Stimulated activated naive B cell treated with anti-CD40 and anti-IgM and Interleukin-4, amounts not matched to agents 10 μg/mL and 1 μg/mL and 100 μg/mL, for 72 hours (primary cell): ENCODE results near the gene TMEM256.

Source experiments
- ATAC-seq, 2 donors: fragments of 150-1000 bp; cut with Tn5 transposase; replicated peaks; 2 replicates each; pipeline ENCODE4 v1.10.0; 2021; ENCODE audit warnings: moderate library complexity in 1 of 2
- DNase-seq: peaks from one replicate; pipeline ENCODE4 v3.0.0; 2021
- H3K27ac Mint-ChIP-seq: one replicate; pipeline ENCODE4 v1.8.0; 2022; ENCODE audit warnings: mild to moderate bottlenecking, mixed read lengths
- H3K27me3 Mint-ChIP-seq, 2 donors: one replicate each; pipeline ENCODE4 v1.8.0; 2022; ENCODE audit warnings: mixed read lengths in 2 of 2
- H3K36me3 Mint-ChIP-seq, 2 donors: one replicate each; pipeline ENCODE4 v1.8.0; 2022; ENCODE audit warnings: mixed read lengths in 2 of 2, mild to moderate bottlenecking in 1 of 2
- H3K4me1 Mint-ChIP-seq, 2 donors: one replicate each; pipeline ENCODE4 v1.8.0; 2022; ENCODE audit warnings: mixed read lengths in 2 of 2, mild to moderate bottlenecking in 1 of 2
- H3K4me3 Mint-ChIP-seq, 2 donors: one replicate each; pipeline ENCODE4 v1.8.0; 2022; ENCODE audit warnings: mild to moderate bottlenecking in 2 of 2, mixed read lengths in 2 of 2, moderate library complexity in 1 of 2
- H3K9me3 Mint-ChIP-seq, 2 donors: one replicate each; pipeline ENCODE4 v1.8.0; 2022; ENCODE audit warnings: mixed read lengths in 2 of 2, mild to moderate bottlenecking in 1 of 2

Gene TMEM256

DNA sequence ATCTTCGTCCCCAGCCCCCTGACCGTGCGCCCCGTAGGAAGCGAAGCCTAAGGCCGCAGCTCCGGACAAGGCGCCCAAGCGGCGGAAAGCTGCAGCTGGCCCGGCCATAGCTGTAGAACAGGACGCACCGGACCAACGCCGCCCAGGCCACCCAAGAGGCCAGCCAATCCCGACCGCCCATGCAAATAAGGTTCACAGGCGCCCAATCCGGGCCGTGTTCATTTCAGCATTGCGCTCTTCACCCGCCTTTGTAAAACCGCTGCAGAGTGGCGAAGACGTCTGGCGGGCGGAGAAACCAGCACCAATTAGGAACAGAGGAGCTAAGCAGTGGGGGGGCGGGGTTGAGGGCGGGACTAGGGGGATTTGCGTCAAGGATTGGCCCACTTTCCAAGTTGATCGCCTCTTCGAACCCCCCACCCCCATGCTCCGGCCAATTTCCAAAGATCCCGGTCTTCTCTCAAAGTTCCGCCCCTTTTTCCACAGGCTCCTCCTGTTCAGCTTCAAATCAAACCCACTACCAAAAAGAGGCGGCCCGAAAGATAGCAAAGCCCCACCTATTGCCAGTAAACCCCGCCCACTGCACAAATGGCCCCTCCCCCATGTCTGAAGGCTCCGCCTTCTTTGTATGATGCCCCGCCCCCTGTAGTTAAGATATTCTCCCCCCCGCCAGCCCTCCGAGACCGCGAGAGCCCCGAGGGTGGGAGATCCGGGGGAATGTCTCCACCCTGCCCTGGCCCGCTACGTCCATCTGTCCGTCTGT, at the start of gene TMEM256:
TSS of gene TMEM256 (minus strand) at position 121 of the 760 bp plus-strand sequence. CDS start at position 108, 13 bp downstream.
- H3K36me3 Mint-ChIP-seq, result peaks cover 8 to 9% of the 10 kb centered on the region in 2 donors
- DNase-seq (peak; percentile 94), ATAC-seq (peak; percentile 95)
- peak within 1 kb of the TSS; percentile 93 for H3K27ac Mint-ChIP-seq
- peaks cover 14 to 32% of the 10 kb centered on the region in 2 donors for H3K4me1 Mint-ChIP-seq
- no peaks in the 10 kb centered on the region for H3K9me3 Mint-ChIP-seq
- peak within 1 kb of the TSS; percentile 97 to 100 for H3K4me3 Mint-ChIP-seq
- peaks cover 17 to 27% of the 10 kb centered on the region in 2 donors for H3K27me3 Mint-ChIP-seq

DNA sequence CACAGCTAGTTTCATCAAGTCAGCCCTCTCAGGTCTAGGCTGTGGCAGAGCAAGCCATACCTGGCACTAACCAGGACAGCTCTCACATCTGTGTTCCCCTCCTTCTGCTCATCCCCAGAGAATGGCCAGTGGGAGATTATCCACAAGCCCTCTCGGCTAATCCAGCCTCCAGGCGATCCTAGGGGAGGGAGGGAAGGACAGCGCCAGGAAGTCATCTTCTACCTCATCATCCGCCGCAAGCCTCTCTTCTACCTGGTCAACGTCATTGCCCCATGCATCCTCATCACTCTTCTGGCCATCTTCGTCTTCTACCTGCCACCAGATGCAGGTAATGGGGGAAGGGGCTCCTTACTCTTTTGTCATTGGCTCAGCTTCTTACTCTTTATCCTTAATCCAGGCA, 44.6 kb upstream of the TMEM256 start:
- DNase-seq (no peak), ATAC-seq (no peak)
- H3K9me3 Mint-ChIP-seq, result no peaks in the 10 kb centered on the region
- no peak overlapping the region for H3K4me3 Mint-ChIP-seq
- peaks cover 35 to 57% of the 10 kb centered on the region in 2 donors for H3K27me3 Mint-ChIP-seq
- peak overlapping the region; percentile 4 for H3K27ac Mint-ChIP-seq
- peaks cover 0 to 4% of the 10 kb centered on the region in 2 donors for H3K36me3 Mint-ChIP-seq
- H3K4me1 Mint-ChIP-seq, result peaks cover 14% of the 10 kb centered on the region in 2 donors

- H3K4me3 Mint-ChIP-seq, result peak overlapping the region; percentile 78 to 85
- no peak for DNase-seq
- H3K36me3 Mint-ChIP-seq, result peaks cover 0 to 4% of the 10 kb centered on the region in 2 donors
- peaks cover 62 to 80% of the 10 kb centered on the region in 2 donors for H3K27me3 Mint-ChIP-seq
- no peaks in the 10 kb centered on the region for H3K9me3 Mint-ChIP-seq
- peaks cover 18% of the 10 kb centered on the region in 2 donors for H3K4me1 Mint-ChIP-seq
- H3K27ac Mint-ChIP-seq, result no peak overlapping the region
- peak; percentile 66 to 68 for ATAC-seq
These were observed 41.7 kb upstream of the TMEM256 start for GRCh38 chr17:7445619-7445968.

GRCh38 chr17:7444682-7445618, 41.1 kb upstream of the TMEM256 start, which contains the start of gene CHRNB1:
CHRNB1 (plus strand) TSS chr17:7445061; CDS start chr17:7445128, 67 bp downstream.
- peak within 1 kb of the TSS; percentile 78 to 85 for H3K4me3 Mint-ChIP-seq
- DNase-seq, result no peak
- H3K27me3 Mint-ChIP-seq, result peaks cover 69 to 86% of the 10 kb centered on the region in 2 donors
- peak; percentile 22 to 33 for ATAC-seq
- H3K9me3 Mint-ChIP-seq, result no peaks in the 10 kb centered on the region
- peak within 1 kb of the TSS; percentile 44 for H3K27ac Mint-ChIP-seq
- peaks cover 23 to 24% of the 10 kb centered on the region in 2 donors for H3K4me1 Mint-ChIP-seq
- peaks cover 3 to 4% of the 10 kb centered on the region in 2 donors for H3K36me3 Mint-ChIP-seq

DNA sequence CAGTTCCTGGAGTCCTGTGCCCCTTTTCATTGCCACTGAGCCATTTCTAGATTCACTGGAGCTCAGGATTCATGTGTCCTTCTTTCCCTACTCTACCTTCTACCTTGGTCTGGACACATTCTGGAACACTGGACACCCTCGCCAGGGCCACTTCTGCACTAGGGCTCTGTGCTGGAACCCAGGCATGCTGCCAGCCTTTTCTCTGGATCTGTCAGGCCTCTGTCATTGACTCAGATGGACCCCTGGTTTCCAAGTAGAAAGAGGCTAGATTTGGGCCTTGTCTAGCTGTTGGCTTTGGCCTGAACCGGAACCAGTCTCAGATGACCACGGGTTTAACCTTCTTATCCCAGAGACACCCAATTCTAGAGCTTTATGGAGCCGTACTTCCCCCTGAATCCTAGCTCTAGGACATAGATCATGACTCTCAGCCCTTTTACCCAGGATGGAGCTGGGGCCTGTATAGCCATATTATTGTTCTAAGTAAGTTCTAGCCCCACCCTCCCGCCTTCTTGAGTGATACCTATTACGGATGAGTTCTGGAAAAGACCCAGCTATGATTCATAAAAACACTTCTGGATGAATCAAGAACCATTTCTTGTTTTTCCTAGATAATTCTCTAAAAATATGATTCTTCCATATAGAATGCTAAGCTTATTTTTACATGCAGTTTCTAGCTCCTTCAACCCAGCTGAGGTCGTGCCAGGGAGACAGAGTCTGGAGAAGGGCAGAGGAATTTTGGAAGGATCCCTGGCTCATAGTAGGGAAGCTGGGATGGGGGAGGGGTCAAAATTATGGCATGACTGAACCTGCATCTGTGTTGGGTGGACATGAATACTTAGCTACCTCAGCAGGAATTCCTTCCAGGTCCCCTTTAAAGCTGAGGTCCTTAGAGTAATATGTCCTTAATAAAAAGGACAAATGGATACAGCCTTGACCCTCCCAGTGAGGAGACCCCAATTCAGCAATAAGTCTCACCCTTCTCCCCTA, 39.9 kb upstream of the TMEM256 start:
- Mint-ChIP-seq H3K4me1 (peaks cover 28 to 32% of the 10 kb centered on the region in 2 donors), H3K4me3 (peak overlapping the region in 1 of 2 donors; percentile 25), H3K36me3 (peaks cover 3 to 4% of the 10 kb centered on the region in 2 donors), H3K27me3 (peaks cover 73 to 84% of the 10 kb centered on the region in 2 donors), H3K9me3 (no peaks in the 10 kb centered on the region), H3K27ac (no peak overlapping the region)
- no peak for DNase-seq
- ATAC-seq, result no peak

GRCh38 chr17:7442142-7442541, 38.2 kb upstream of the TMEM256 start:
- Mint-ChIP-seq H3K9me3 (no peaks in the 10 kb centered on the region), H3K4me3 (no peak overlapping the region), H3K27ac (no peak overlapping the region), H3K27me3 (peaks cover 77 to 84% of the 10 kb centered on the region in 2 donors), H3K36me3 (peaks cover 12 to 13% of the 10 kb centered on the region in 2 donors), H3K4me1 (peaks cover 38 to 49% of the 10 kb centered on the region in 2 donors)
- DNase-seq (no peak), ATAC-seq (no peak)

DNA sequence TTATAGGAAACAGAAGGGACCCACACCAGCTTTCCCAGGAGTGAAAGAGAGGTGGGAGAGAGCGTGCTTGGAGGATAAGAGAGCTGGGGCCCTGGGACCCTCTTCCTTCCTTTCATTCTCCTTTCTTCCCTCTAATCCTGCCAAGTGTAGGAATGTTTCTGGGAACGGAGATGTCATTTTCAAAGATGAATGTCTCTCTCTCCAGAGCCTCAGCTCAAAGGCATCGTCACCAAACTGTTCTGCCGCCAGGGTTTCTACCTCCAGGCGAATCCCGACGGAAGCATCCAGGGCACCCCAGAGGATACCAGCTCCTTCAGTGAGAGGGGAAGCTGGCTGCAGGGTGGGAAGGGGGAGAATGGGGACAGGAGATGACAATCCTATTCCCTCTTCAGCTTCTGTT, 37.4 kb upstream of the TMEM256 start:
- no peak overlapping the region for H3K27ac Mint-ChIP-seq
- H3K27me3 Mint-ChIP-seq, result peaks cover 68 to 75% of the 10 kb centered on the region in 2 donors
- peaks cover 42 to 58% of the 10 kb centered on the region in 2 donors for H3K4me1 Mint-ChIP-seq
- no peak overlapping the region for H3K4me3 Mint-ChIP-seq
- no peaks in the 10 kb centered on the region for H3K9me3 Mint-ChIP-seq
- DNase-seq (no peak), ATAC-seq (no peak)
- peaks cover 16% of the 10 kb centered on the region in 2 donors for H3K36me3 Mint-ChIP-seq

DNA sequence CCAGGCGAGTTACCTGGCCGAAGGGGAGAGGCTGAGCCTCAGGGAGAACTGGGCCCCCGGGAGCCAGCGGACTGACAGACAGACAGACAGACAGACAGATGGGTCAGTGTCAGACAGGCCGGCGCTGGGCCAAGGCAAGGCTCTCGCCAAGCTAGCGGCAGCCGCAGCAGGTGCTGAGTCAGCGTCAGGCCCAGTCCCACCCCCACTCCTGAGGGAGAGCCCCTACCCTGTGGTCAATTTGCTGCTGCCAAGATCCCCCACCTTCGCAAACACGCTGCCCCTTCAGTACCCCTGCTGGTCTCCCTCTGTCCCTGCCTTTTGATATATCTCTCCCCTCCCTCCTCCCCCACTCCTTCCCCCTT, 36.9 kb upstream of the TMEM256 start:
- Mint-ChIP-seq H3K4me3 (peak overlapping the region; percentile 88 to 92), H3K4me1 (peaks cover 45 to 58% of the 10 kb centered on the region in 2 donors), H3K9me3 (no peaks in the 10 kb centered on the region), H3K27me3 (peaks cover 65 to 70% of the 10 kb centered on the region in 2 donors), H3K36me3 (peaks cover 16% of the 10 kb centered on the region in 2 donors), H3K27ac (peak overlapping the region; percentile 91)
- DNase-seq, result no peak
- ATAC-seq, result peak; percentile 41 to 46

DNA sequence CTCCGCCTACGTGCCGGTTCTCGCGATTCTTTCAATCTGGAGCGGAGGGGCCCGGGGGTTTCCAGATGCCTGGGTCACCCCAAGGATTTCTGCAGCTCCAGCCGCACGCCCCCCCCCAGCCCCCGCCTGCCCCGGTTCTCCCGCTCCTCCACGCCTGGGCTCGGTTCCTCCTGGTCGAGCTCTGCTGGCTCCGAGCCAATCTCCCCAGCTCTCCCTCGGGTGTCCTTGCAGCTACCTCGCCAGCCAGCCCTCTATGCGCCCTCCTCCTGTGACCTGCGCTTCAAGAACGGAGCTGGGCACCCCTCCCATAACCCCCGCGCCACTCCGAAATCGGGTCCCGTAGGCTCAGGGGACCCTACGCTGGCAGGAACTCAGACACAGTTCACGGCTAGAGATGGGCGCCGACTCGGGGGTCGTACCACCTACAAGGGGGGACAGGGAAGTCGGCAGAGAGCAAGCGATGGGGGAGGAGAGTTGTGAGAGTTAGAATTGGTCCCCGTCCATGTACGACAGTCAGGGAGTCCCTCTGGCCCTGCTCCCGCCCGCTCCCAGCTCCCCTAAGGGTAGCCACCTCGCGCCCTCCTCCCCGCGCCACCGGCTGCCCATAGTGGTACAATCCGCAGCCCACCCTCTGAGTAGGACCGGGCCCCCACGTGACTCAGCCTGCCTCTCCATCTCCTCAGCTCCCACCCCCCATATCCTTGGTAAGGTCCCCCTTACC, 36.4 kb upstream of the TMEM256 start:
- no peak for DNase-seq
- Mint-ChIP-seq H3K4me3 (peak overlapping the region; percentile 88 to 92), H3K4me1 (peaks cover 40 to 54% of the 10 kb centered on the region in 2 donors), H3K9me3 (no peaks in the 10 kb centered on the region), H3K27me3 (peaks cover 59 to 65% of the 10 kb centered on the region in 2 donors), H3K36me3 (peaks cover 14 to 16% of the 10 kb centered on the region in 2 donors), H3K27ac (peak overlapping the region; percentile 91)
- no peak for ATAC-seq

DNA sequence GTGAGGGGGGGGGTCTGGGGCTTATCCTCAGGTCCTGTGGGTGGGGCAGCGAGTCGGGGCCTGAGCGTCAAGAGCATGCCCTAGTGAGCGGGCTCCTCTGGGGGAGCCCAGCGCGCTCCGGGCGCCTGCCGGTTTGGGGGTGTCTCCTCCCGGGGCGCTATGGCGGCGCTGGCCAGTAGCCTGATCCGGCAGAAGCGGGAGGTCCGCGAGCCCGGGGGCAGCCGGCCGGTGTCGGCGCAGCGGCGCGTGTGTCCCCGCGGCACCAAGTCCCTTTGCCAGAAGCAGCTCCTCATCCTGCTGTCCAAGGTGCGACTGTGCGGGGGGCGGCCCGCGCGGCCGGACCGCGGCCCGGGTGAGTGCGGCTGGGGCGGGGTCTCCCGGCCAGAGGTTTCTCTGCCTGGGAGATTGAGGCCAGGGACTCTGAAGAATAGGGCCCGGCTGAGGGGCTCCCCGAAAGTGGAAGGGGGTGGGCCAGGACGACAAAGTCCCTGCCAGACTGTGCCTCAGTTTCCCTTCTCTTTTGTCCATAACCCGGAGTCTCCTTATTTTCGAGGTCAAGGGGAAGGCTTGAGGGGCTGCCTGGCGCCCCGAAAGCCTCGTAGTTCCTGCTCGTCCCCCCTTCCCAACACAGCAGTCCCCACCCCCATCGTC, 35.7 kb upstream of the TMEM256 start, which contains the start of gene FGF11:
TSS of gene FGF11 (plus strand) at position 51 of the 651 bp plus-strand sequence. CDS start at position 160, 109 bp downstream.
- Mint-ChIP-seq H3K9me3 (no peaks in the 10 kb centered on the region), H3K4me1 (peaks cover 36 to 49% of the 10 kb centered on the region in 2 donors), H3K4me3 (peak within 1 kb of the TSS; percentile 88 to 92), H3K27ac (peak within 1 kb of the TSS; percentile 91), H3K36me3 (peaks cover 14 to 16% of the 10 kb centered on the region in 2 donors), H3K27me3 (peaks cover 55 to 58% of the 10 kb centered on the region in 2 donors)
- no peak for DNase-seq
- ATAC-seq, result no peak

- ATAC-seq (no peak), DNase-seq (no peak)
- Mint-ChIP-seq H3K4me3 (peak overlapping the region; percentile 65 to 88), H3K4me1 (peaks cover 36 to 49% of the 10 kb centered on the region in 2 donors), H3K27me3 (peaks cover 53 to 55% of the 10 kb centered on the region in 2 donors), H3K9me3 (no peaks in the 10 kb centered on the region), H3K27ac (peak overlapping the region; percentile 51), H3K36me3 (peaks cover 14 to 16% of the 10 kb centered on the region in 2 donors)
These were observed 35.0 kb upstream of the TMEM256 start for GRCh38 chr17:7438656-7439460.
